ENCODE measurements around the gene CACNA1G.

Gene CACNA1G

GRCh38 chr17:50634915-50635731, 74.6 kb downstream of the CACNA1G start:
- H3K27me3 ChIP-seq (ENCODE audit: control insufficient read depth in 1 of 2, insufficient read depth in 2 of 2, low read length in 2 of 2): peaks cover 0 to 6% of the 10 kb centered on the region in 2 donors
- H3K4me3 ChIP-seq (ENCODE audit: low read depth in 1 of 2, low read length in 2 of 2): peak overlapping the region; percentile 74 to 75

GRCh38 chr17:50635732-50635981, 75.1 kb downstream of the CACNA1G start:
- Histone ChIP-seq H3K4me1 (ENCODE audit: control insufficient read depth in 1 of 2, insufficient read depth in 2 of 2, low read length in 2 of 2) (peaks cover 61 to 67% of the 10 kb centered on the region in 2 donors), H3K27ac (ENCODE audit: low read depth, low read length) (no peak overlapping the region), H3K36me3 (ENCODE audit: control insufficient read depth in 1 of 2, insufficient read depth in 2 of 2, low read length in 2 of 2) (no peaks in the 10 kb centered on the region), H3K27me3 (ENCODE audit: control insufficient read depth in 1 of 2, insufficient read depth in 2 of 2, low read length in 2 of 2) (peaks cover 0 to 6% of the 10 kb centered on the region in 2 donors), H3K4me3 (ENCODE audit: low read depth in 1 of 2, low read length in 2 of 2) (peak overlapping the region; percentile 74 to 75), H3K9ac (ENCODE audit: low read depth in 1 of 2, low read length in 2 of 2) (peak overlapping the region; percentile 74 to 76), H3K9me3 (ENCODE audit: control insufficient read depth in 1 of 2, low read length in 2 of 2) (no peaks in the 10 kb centered on the region)

More at GRCh38 chr17:50634915-50635731, 74.6 kb downstream of the CACNA1G start:
- Histone ChIP-seq H3K4me1 (ENCODE audit: control insufficient read depth in 1 of 2, insufficient read depth in 2 of 2, low read length in 2 of 2) (peaks cover 57 to 68% of the 10 kb centered on the region in 2 donors), H3K9ac (ENCODE audit: low read depth in 1 of 2, low read length in 2 of 2) (peak overlapping the region; percentile 74 to 76), H3K27ac (ENCODE audit: low read depth, low read length) (peak overlapping the region; percentile 17), H3K36me3 (ENCODE audit: control insufficient read depth in 1 of 2, insufficient read depth in 2 of 2, low read length in 2 of 2) (no peaks in the 10 kb centered on the region), H3K9me3 (ENCODE audit: control insufficient read depth in 1 of 2, low read length in 2 of 2) (no peaks in the 10 kb centered on the region)

GRCh38 chr17:50635982-50636803, 75.7 kb downstream of the CACNA1G start:
- peaks cover 61 to 67% of the 10 kb centered on the region in 2 donors for H3K4me1 ChIP-seq (ENCODE audit: control insufficient read depth in 1 of 2, insufficient read depth in 2 of 2, low read length in 2 of 2)

GRCh38 chr17:50636804-50637195, 76.3 kb downstream of the CACNA1G start:
- peaks cover 0 to 6% of the 10 kb centered on the region in 2 donors for H3K27me3 ChIP-seq (ENCODE audit: control insufficient read depth in 1 of 2, insufficient read depth in 2 of 2, low read length in 2 of 2)
- H3K36me3 ChIP-seq (ENCODE audit: control insufficient read depth in 1 of 2, insufficient read depth in 2 of 2, low read length in 2 of 2): no peaks in the 10 kb centered on the region
- peaks cover 60 to 64% of the 10 kb centered on the region in 2 donors for H3K4me1 ChIP-seq (ENCODE audit: control insufficient read depth in 1 of 2, insufficient read depth in 2 of 2, low read length in 2 of 2)
- no peak overlapping the region for H3K27ac ChIP-seq (ENCODE audit: low read depth, low read length)
- H3K9ac ChIP-seq (ENCODE audit: low read depth in 1 of 2, low read length in 2 of 2): no peak overlapping the region
- no peaks in the 10 kb centered on the region for H3K9me3 ChIP-seq (ENCODE audit: control insufficient read depth in 1 of 2, low read length in 2 of 2)
- H3K4me3 ChIP-seq (ENCODE audit: low read depth in 1 of 2, low read length in 2 of 2): peak overlapping the region; percentile 2 to 75

More at GRCh38 chr17:50635982-50636803, 75.7 kb downstream of the CACNA1G start:
- H3K36me3 ChIP-seq (ENCODE audit: control insufficient read depth in 1 of 2, insufficient read depth in 2 of 2, low read length in 2 of 2): no peaks in the 10 kb centered on the region
- H3K27ac ChIP-seq (ENCODE audit: low read depth, low read length): no peak overlapping the region
- H3K4me3 ChIP-seq (ENCODE audit: low read depth in 1 of 2, low read length in 2 of 2): peak overlapping the region; percentile 74 to 75
- peaks cover 0 to 6% of the 10 kb centered on the region in 2 donors for H3K27me3 ChIP-seq (ENCODE audit: control insufficient read depth in 1 of 2, insufficient read depth in 2 of 2, low read length in 2 of 2)
- H3K9me3 ChIP-seq (ENCODE audit: control insufficient read depth in 1 of 2, low read length in 2 of 2): no peaks in the 10 kb centered on the region
- H3K9ac ChIP-seq (ENCODE audit: low read depth in 1 of 2, low read length in 2 of 2): peak overlapping the region; percentile 48 to 74

- H3K9ac ChIP-seq (ENCODE audit: low read depth in 1 of 2, low read length in 2 of 2): no peak overlapping the region
- H3K4me1 ChIP-seq (ENCODE audit: control insufficient read depth in 1 of 2, insufficient read depth in 2 of 2, low read length in 2 of 2): peaks cover 60 to 71% of the 10 kb centered on the region in 2 donors
- no peak overlapping the region for H3K4me3 ChIP-seq (ENCODE audit: low read depth in 1 of 2, low read length in 2 of 2)
- no peaks in the 10 kb centered on the region for H3K9me3 ChIP-seq (ENCODE audit: control insufficient read depth in 1 of 2, low read length in 2 of 2)
- peaks cover 0 to 5% of the 10 kb centered on the region in 2 donors for H3K36me3 ChIP-seq (ENCODE audit: control insufficient read depth in 1 of 2, insufficient read depth in 2 of 2, low read length in 2 of 2)
- no peak overlapping the region for H3K27ac ChIP-seq (ENCODE audit: low read depth, low read length)
- peaks cover 0 to 5% of the 10 kb centered on the region in 2 donors for H3K27me3 ChIP-seq (ENCODE audit: control insufficient read depth in 1 of 2, insufficient read depth in 2 of 2, low read length in 2 of 2)
Measured at GRCh38 chr17:50637829-50638605, 77.5 kb downstream of the CACNA1G start.

GRCh38 chr17:50638606-50638965, 78.1 kb downstream of the CACNA1G start:
- H3K36me3 ChIP-seq (ENCODE audit: control insufficient read depth in 1 of 2, insufficient read depth in 2 of 2, low read length in 2 of 2): peaks cover 0 to 5% of the 10 kb centered on the region in 2 donors
- peak overlapping the region; percentile 34 to 51 for H3K4me3 ChIP-seq (ENCODE audit: low read depth in 1 of 2, low read length in 2 of 2)
- H3K4me1 ChIP-seq (ENCODE audit: control insufficient read depth in 1 of 2, insufficient read depth in 2 of 2, low read length in 2 of 2): peaks cover 65 to 74% of the 10 kb centered on the region in 2 donors
- peak overlapping the region; percentile 26 to 40 for H3K9ac ChIP-seq (ENCODE audit: low read depth in 1 of 2, low read length in 2 of 2)
- peak overlapping the region; percentile 55 for H3K27ac ChIP-seq (ENCODE audit: low read depth, low read length)
- no peaks in the 10 kb centered on the region for H3K27me3 ChIP-seq (ENCODE audit: control insufficient read depth in 1 of 2, insufficient read depth in 2 of 2, low read length in 2 of 2)
- no peaks in the 10 kb centered on the region for H3K9me3 ChIP-seq (ENCODE audit: control insufficient read depth in 1 of 2, low read length in 2 of 2)

- peak overlapping the region; percentile 55 for H3K27ac ChIP-seq (ENCODE audit: low read depth, low read length)
- H3K4me1 ChIP-seq (ENCODE audit: control insufficient read depth in 1 of 2, insufficient read depth in 2 of 2, low read length in 2 of 2): peaks cover 63 to 69% of the 10 kb centered on the region in 2 donors
- H3K27me3 ChIP-seq (ENCODE audit: control insufficient read depth in 1 of 2, insufficient read depth in 2 of 2, low read length in 2 of 2): no peaks in the 10 kb centered on the region
- H3K4me3 ChIP-seq (ENCODE audit: low read depth in 1 of 2, low read length in 2 of 2): peak overlapping the region; percentile 34 to 51
- H3K9ac ChIP-seq (ENCODE audit: low read depth in 1 of 2, low read length in 2 of 2): peak overlapping the region; percentile 26 to 40
- peaks cover 0 to 5% of the 10 kb centered on the region in 2 donors for H3K36me3 ChIP-seq (ENCODE audit: control insufficient read depth in 1 of 2, insufficient read depth in 2 of 2, low read length in 2 of 2)
- no peaks in the 10 kb centered on the region for H3K9me3 ChIP-seq (ENCODE audit: control insufficient read depth in 1 of 2, low read length in 2 of 2)
Measured at GRCh38 chr17:50638966-50639713, 78.6 kb downstream of the CACNA1G start.

GRCh38 chr17:50640686-50641351, 80.3 kb downstream of the CACNA1G start:
- H3K27me3 ChIP-seq (ENCODE audit: control insufficient read depth in 1 of 2, insufficient read depth in 2 of 2, low read length in 2 of 2): no peaks in the 10 kb centered on the region
- H3K9me3 ChIP-seq (ENCODE audit: control insufficient read depth in 1 of 2, low read length in 2 of 2): no peaks in the 10 kb centered on the region
- no peak overlapping the region for H3K27ac ChIP-seq (ENCODE audit: low read depth, low read length)
- peaks cover 0 to 5% of the 10 kb centered on the region in 2 donors for H3K36me3 ChIP-seq (ENCODE audit: control insufficient read depth in 1 of 2, insufficient read depth in 2 of 2, low read length in 2 of 2)
- no peak overlapping the region for H3K9ac ChIP-seq (ENCODE audit: low read depth in 1 of 2, low read length in 2 of 2)
- H3K4me3 ChIP-seq (ENCODE audit: low read depth in 1 of 2, low read length in 2 of 2): no peak overlapping the region
- peaks cover 59 to 65% of the 10 kb centered on the region in 2 donors for H3K4me1 ChIP-seq (ENCODE audit: control insufficient read depth in 1 of 2, insufficient read depth in 2 of 2, low read length in 2 of 2)

- Histone ChIP-seq H3K27me3 (ENCODE audit: control insufficient read depth in 1 of 2, insufficient read depth in 2 of 2, low read length in 2 of 2) (no peaks in the 10 kb centered on the region), H3K9ac (ENCODE audit: low read depth in 1 of 2, low read length in 2 of 2) (no peak overlapping the region), H3K4me1 (ENCODE audit: control insufficient read depth in 1 of 2, insufficient read depth in 2 of 2, low read length in 2 of 2) (peaks cover 55 to 63% of the 10 kb centered on the region in 2 donors), H3K27ac (ENCODE audit: low read depth, low read length) (no peak overlapping the region), H3K4me3 (ENCODE audit: low read depth in 1 of 2, low read length in 2 of 2) (no peak overlapping the region), H3K9me3 (ENCODE audit: control insufficient read depth in 1 of 2, low read length in 2 of 2) (no peaks in the 10 kb centered on the region), H3K36me3 (ENCODE audit: control insufficient read depth in 1 of 2, insufficient read depth in 2 of 2, low read length in 2 of 2) (peaks cover 0 to 5% of the 10 kb centered on the region in 2 donors)
Measured at GRCh38 chr17:50641357-50641756, 80.8 kb downstream of the CACNA1G start.

Data from duodenal mucosa (tissue), 2 donors.